Naive thymus-derived CD4-positive, alpha-beta T cell (primary cell): Measurements from ENCODE around the gene INPP5A. TPM values are rescaled to one million over a fixed set of nuclear protein-coding genes. Genes with fewer than 3 reads are reported as not detected.

Experiments used
- ATAC-seq: fragments of 150-1000 bp; cut with Tn5 transposase; 2 replicates; pipeline ENCODE4 v1.10.0; 2021; ENCODE audit warnings: mild to moderate bottlenecking, moderate library complexity
- CTCF ChIA-PET: fragments of 350-600 bp; sonication (Branson Sonifier 250); formaldehyde crosslinking; loops from one replicate; lab custom pipeline; 2021; ENCODE audit warnings: antibody characterized with exemption; lab: Charles Lee
- POLR2A ChIA-PET: fragments of 350-600 bp; sonication (Branson Sonifier 250); formaldehyde crosslinking; loops from one replicate; lab custom pipeline; 2021; ENCODE audit warnings: antibody characterized with exemption, inconsistent platforms; lab: Charles Lee
- DNase-seq, 9 donors: peaks; one replicate each; pipeline versions ENCODE4 v3.0.0 to v3.0.0-alpha.2; 2020 to 2022; ENCODE audit warnings: mixed read lengths in 1 of 9
- H3K27ac ChIP-seq: one replicate; pipeline ENCODE4 v1.7.0; 2013; ENCODE audit warnings: mild to moderate bottlenecking, low read depth, low read length, moderate library complexity
- H3K27me3 ChIP-seq, 2 donors: one replicate each; pipeline ENCODE4 v1.7.0; 2013; ENCODE audit warnings: low read length in 2 of 2, mild to moderate bottlenecking in 2 of 2, moderate library complexity in 2 of 2; ENCODE audit not compliant: control insufficient read depth in 2 of 2, insufficient read depth in 2 of 2
- H3K36me3 ChIP-seq, 3 experiments: 1 replicate in 2 of 3; 2 replicates in 1 of 3; pipeline ENCODE4 v1.7.0; 2013; ENCODE audit warnings: low read length in 3 of 3, mild to moderate bottlenecking in 3 of 3, moderate library complexity in 1 of 3; ENCODE audit not compliant: insufficient read depth in 3 of 3, control insufficient read depth in 2 of 3
- H3K4me1 ChIP-seq, 2 donors: one replicate each; pipeline ENCODE4 v1.7.0; 2013; ENCODE audit warnings: low read length in 2 of 2, mild to moderate bottlenecking in 2 of 2, moderate library complexity in 1 of 2; ENCODE audit not compliant: control insufficient read depth in 2 of 2, insufficient read depth in 2 of 2
- H3K4me3 ChIP-seq: 2 replicates; pipeline ENCODE4 v1.7.0; 2013; ENCODE audit warnings: mild to moderate bottlenecking, low read length
- H3K9me3 ChIP-seq, 3 experiments: 1 replicate in 2 of 3; 2 replicates in 1 of 3; pipeline ENCODE4 v1.7.0; 2013; ENCODE audit warnings: low read length in 3 of 3; ENCODE audit not compliant: control insufficient read depth in 2 of 3
- H3K27ac Mint-ChIP-seq, 9 donors: one replicate each; pipeline ENCODE4 v1.8.0; 2020 to 2022; ENCODE audit warnings: mixed read lengths in 9 of 9, mild to moderate bottlenecking in 8 of 9, moderate library complexity in 5 of 9, inconsistent platforms in 2 of 9
- H3K27me3 Mint-ChIP-seq, 5 donors: one replicate each; pipeline ENCODE4 v1.8.0; 2021 to 2022; ENCODE audit warnings: mixed read lengths in 5 of 5, mild to moderate bottlenecking in 1 of 5
- H3K36me3 Mint-ChIP-seq, 5 donors: one replicate each; pipeline ENCODE4 v1.8.0; 2020 to 2022; ENCODE audit warnings: mixed read lengths in 5 of 5, mild to moderate bottlenecking in 3 of 5, inconsistent platforms in 1 of 5
- H3K4me1 Mint-ChIP-seq, 7 donors: one replicate each; pipeline ENCODE4 v1.8.0; 2020 to 2022; ENCODE audit warnings: mixed read lengths in 7 of 7, mild to moderate bottlenecking in 3 of 7, inconsistent platforms in 1 of 7
- H3K4me3 Mint-ChIP-seq, 10 donors: one replicate each; pipeline ENCODE4 v1.8.0; 2020 to 2022; ENCODE audit warnings: mild to moderate bottlenecking in 10 of 10, mixed read lengths in 10 of 10, moderate library complexity in 6 of 10, inconsistent platforms in 2 of 10
- H3K9me3 Mint-ChIP-seq, 11 donors: one replicate each; pipeline ENCODE4 v1.8.0; 2020 to 2022; ENCODE audit warnings: mixed read lengths in 11 of 11, mild to moderate bottlenecking in 4 of 11, inconsistent platforms in 1 of 11, moderate library complexity in 1 of 11
- intact Hi-C, 2 donors: fragments of 100-400 bp; cut with micrococcal nuclease; formaldehyde crosslinking; loops; one replicate each; pipeline ENCODE4 v1.15.1; 2023
- polyA plus RNA-seq, 2 donors: library from polyadenylated mRNA; unstranded; fragments of 300-500 nt; fragmentation: Illumina TruSeq; gene quantifications; one replicate each; pipeline ENCODE4 v1.2.3, GENCODE V29; 2021
- total RNA-seq, 6 experiments: library from RNA in 5 of 6; stranded (reverse) in 5 of 6; gene quantifications; 1 replicate in 5 of 6; 2 replicates in 1 of 6; pipeline ENCODE4 v1.2.3 and lab custom pipeline; 2021 to 2026

Gene INPP5A
- total and polyA plus RNA-seq, 7 experiments from 2014 or later, result 0.97 to 30.7 (median 25.0) TPM

- DNase-seq, result no peak
- Histone ChIP-seq H3K4me3 (no peak overlapping the region), H3K36me3 (no peaks in the 10 kb centered on the region), H3K27me3 (no peaks in the 10 kb centered on the region), H3K4me1 (no peaks in the 10 kb centered on the region), H3K27ac (no peak overlapping the region), H3K9me3 (no peaks in the 10 kb centered on the region)
- Mint-ChIP-seq H3K9me3 (peaks cover 0 to 3% (median 0%) of the 10 kb centered on the region in 11 donors), H3K27me3 (peaks cover 0 to 4% (median 0%) of the 10 kb centered on the region in 5 donors), H3K4me1 (peaks cover 0 to 5% (median 0%) of the 10 kb centered on the region in 7 donors), H3K36me3 (no peaks in the 10 kb centered on the region), H3K4me3 (no peak overlapping the region), H3K27ac (peak overlapping the region in 1 of 9 donors; percentile 52)
- intact Hi-C loops, result no loop called here
- ATAC-seq, result no peak
- CTCF ChIA-PET, result interaction anchor here (0.5 to 1.1 kb wide), 2 partner anchors 9 to 349 kb away, joined by 3 read pairs; no protein-coding TSS in a partner anchor
- POLR2A ChIA-PET, result no interaction called here
Observed at GRCh38 chr10:132492323-132493025, 45.1 kb upstream of the INPP5A start.

GRCh38 chr10:132493246-132493755, 44.3 kb upstream of the INPP5A start:
- H3K4me1 Mint-ChIP-seq, result peaks cover 0 to 5% (median 0%) of the 10 kb centered on the region in 7 donors
- intact Hi-C loops, result no loop called here
- no peak overlapping the region for H3K4me3 Mint-ChIP-seq
- H3K9me3 ChIP-seq, result no peaks in the 10 kb centered on the region
- no peaks in the 10 kb centered on the region for H3K4me1 ChIP-seq
- ChIA-PET POLR2A (no interaction called here), CTCF (interaction anchor here (0.5 kb wide), 1 partner anchor 8 kb away, joined by 3 read pairs; no protein-coding TSS in a partner anchor)
- no peak overlapping the region for H3K27ac ChIP-seq
- no peaks in the 10 kb centered on the region for H3K36me3 ChIP-seq
- ATAC-seq (no peak), DNase-seq (no peak)
- no peak overlapping the region for H3K27ac Mint-ChIP-seq
- H3K27me3 ChIP-seq, result no peaks in the 10 kb centered on the region
- H3K4me3 ChIP-seq, result no peak overlapping the region
- H3K36me3 Mint-ChIP-seq, result no peaks in the 10 kb centered on the region
- peaks cover 0 to 5% (median 0%) of the 10 kb centered on the region in 5 donors for H3K27me3 Mint-ChIP-seq
- H3K9me3 Mint-ChIP-seq, result peaks cover 0 to 3% (median 0%) of the 10 kb centered on the region in 11 donors

- H3K4me3 Mint-ChIP-seq, result no peak overlapping the region
- DNase-seq (no peak), ATAC-seq (no peak)
- H3K4me3 ChIP-seq, result no peak overlapping the region
- ChIA-PET POLR2A (no interaction called here), CTCF (no interaction called here)
- no peak overlapping the region for H3K27ac Mint-ChIP-seq
- peaks cover 0 to 3% (median 0%) of the 10 kb centered on the region in 11 donors for H3K9me3 Mint-ChIP-seq
- no peaks in the 10 kb centered on the region for H3K36me3 ChIP-seq
- H3K9me3 ChIP-seq, result no peaks in the 10 kb centered on the region
- H3K27me3 Mint-ChIP-seq, result peaks cover 0 to 8% (median 0%) of the 10 kb centered on the region in 5 donors
- no peaks in the 10 kb centered on the region for H3K4me1 ChIP-seq
- H3K36me3 Mint-ChIP-seq, result no peaks in the 10 kb centered on the region
- no peak overlapping the region for H3K27ac ChIP-seq
- H3K4me1 Mint-ChIP-seq, result peaks cover 0 to 5% (median 0%) of the 10 kb centered on the region in 7 donors
- intact Hi-C loops, result no loop called here
- no peaks in the 10 kb centered on the region for H3K27me3 ChIP-seq
Observed at GRCh38 chr10:132493756-132494290, 43.8 kb upstream of the INPP5A start.

- Mint-ChIP-seq H3K4me3 (no peak overlapping the region), H3K36me3 (no peaks in the 10 kb centered on the region), H3K27ac (no peak overlapping the region), H3K27me3 (peaks cover 0 to 10% (median 0%) of the 10 kb centered on the region in 5 donors), H3K9me3 (peaks cover 0 to 3% (median 0%) of the 10 kb centered on the region in 11 donors), H3K4me1 (peaks cover 0 to 5% (median 0%) of the 10 kb centered on the region in 7 donors)
- DNase-seq (no peak), ATAC-seq (no peak)
- Histone ChIP-seq H3K4me3 (no peak overlapping the region), H3K36me3 (no peaks in the 10 kb centered on the region), H3K27ac (no peak overlapping the region), H3K27me3 (no peaks in the 10 kb centered on the region), H3K9me3 (no peaks in the 10 kb centered on the region), H3K4me1 (no peaks in the 10 kb centered on the region)
- CTCF ChIA-PET, result no interaction called here
- intact Hi-C loops, result no loop called here
- POLR2A ChIA-PET, result no interaction called here
Observed at GRCh38 chr10:132494866-132495630, 42.5 kb upstream of the INPP5A start.

- ChIA-PET CTCF (no interaction called here), POLR2A (no interaction called here)
- intact Hi-C loops, result no loop called here
- no peaks in the 10 kb centered on the region for H3K36me3 Mint-ChIP-seq
- no peak overlapping the region for H3K27ac Mint-ChIP-seq
- no peaks in the 10 kb centered on the region for H3K36me3 ChIP-seq
- H3K27me3 Mint-ChIP-seq, result peaks cover 0 to 17% (median 0%) of the 10 kb centered on the region in 5 donors
- no peak for ATAC-seq
- no peaks in the 10 kb centered on the region for H3K9me3 ChIP-seq
- peaks cover 0 to 2% (median 0%) of the 10 kb centered on the region in 11 donors for H3K9me3 Mint-ChIP-seq
- H3K4me1 Mint-ChIP-seq, result peaks cover 0 to 5% (median 0%) of the 10 kb centered on the region in 7 donors
- no peaks in the 10 kb centered on the region for H3K4me1 ChIP-seq
- no peak overlapping the region for H3K4me3 ChIP-seq
- no peak for DNase-seq
- H3K27ac ChIP-seq, result no peak overlapping the region
- H3K4me3 Mint-ChIP-seq, result no peak overlapping the region
- no peaks in the 10 kb centered on the region for H3K27me3 ChIP-seq
Observed at GRCh38 chr10:132496360-132497062, 41.1 kb upstream of the INPP5A start.

- ATAC-seq, result peak; percentile 53
- Histone ChIP-seq H3K27me3 (no peaks in the 10 kb centered on the region), H3K27ac (no peak overlapping the region), H3K9me3 (no peaks in the 10 kb centered on the region), H3K4me3 (no peak overlapping the region), H3K36me3 (no peaks in the 10 kb centered on the region), H3K4me1 (no peaks in the 10 kb centered on the region)
- Mint-ChIP-seq H3K4me1 (peaks cover 0 to 5% (median 0%) of the 10 kb centered on the region in 7 donors), H3K4me3 (no peak overlapping the region), H3K36me3 (no peaks in the 10 kb centered on the region), H3K27me3 (peaks cover 0 to 17% (median 0%) of the 10 kb centered on the region in 5 donors), H3K9me3 (peaks cover 0 to 2% (median 0%) of the 10 kb centered on the region in 11 donors), H3K27ac (no peak overlapping the region)
- POLR2A ChIA-PET, result no interaction called here
- intact Hi-C loops, result no loop called here
- no peak for DNase-seq
- CTCF ChIA-PET, result no interaction called here
Observed at GRCh38 chr10:132497063-132497680, 40.4 kb upstream of the INPP5A start.
